GM10266 (cell line): ENCODE data around the gene ZNF772.
"Not testable (repeated sequence)": the region's sequence is repeated elsewhere in the genome, so short reads cannot be mapped to it uniquely, and the experiment has no call there.

Experiments
- DNase-seq: peaks from one replicate; pipeline ENCODE4 v3.0.0; 2012; ENCODE audit errors: extremely low spot score
- CTCF ChIP-seq: IDR thresholded peaks from 2 replicates; pipeline ENCODE4 v1.5.1; 2012; ENCODE audit warnings: mild to moderate bottlenecking, low read depth; ENCODE audit not compliant: control insufficient read depth, insufficient read depth; ENCODE audit errors: missing control alignments

Gene ZNF772

DNA sequence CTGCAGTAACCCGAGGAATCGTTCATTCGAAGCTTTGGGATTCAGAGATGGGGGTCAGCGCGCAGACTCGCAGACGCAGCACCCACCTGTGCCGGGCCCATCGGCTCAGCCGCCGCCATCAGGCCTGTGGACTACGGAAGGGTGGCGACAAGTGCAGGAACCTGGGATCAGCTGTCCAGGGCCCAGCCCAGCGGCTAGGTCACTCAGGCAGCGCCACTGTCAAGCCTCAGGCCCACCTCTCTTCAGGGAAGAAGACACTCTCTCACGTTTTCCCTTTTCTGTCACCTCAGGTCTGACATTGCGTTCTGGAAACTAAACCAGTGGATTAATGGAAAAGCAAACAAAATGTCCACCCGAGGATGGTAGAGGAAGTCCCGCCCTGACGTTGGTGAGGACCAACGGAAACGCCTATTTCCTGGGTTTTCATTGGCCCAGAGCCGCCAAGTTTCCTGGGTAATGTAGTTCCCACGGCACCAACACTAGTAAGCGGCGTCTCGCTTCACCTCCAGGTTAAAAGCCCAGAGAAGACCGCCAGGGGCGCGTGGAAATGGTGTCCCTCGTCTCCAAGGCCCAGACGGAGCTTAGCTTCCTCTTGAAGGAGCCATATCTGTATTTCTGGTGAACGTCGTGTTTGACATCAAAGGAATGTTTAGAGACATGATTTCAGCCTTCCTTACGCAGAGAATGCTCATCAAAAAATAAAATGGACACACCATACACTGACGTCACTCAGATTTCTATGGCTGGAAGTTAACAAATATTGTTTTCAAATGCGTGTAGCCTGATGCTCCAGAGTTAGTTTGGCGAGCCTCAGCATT lies at the start of gene ZNF772:
Gene ZNF772 (minus strand): TSS at position 376 of the 818 bp plus-strand sequence. CDS start 257 bp downstream, at position 119.
- peak; percentile 48 for TF ChIP-seq CTCF

GRCh38 chr19:57518021-57518420 lies 40.7 kb upstream of the ZNF772 start:
- not testable (repeated sequence) for DNase-seq

More for the DNA sequence above, at the start of gene ZNF772:
- DNase-seq: peak; percentile 91

- TF ChIP-seq CTCF: no peak
- no peak for DNase-seq
These were observed 37.9 kb upstream of the ZNF772 start for GRCh38 chr19:57515255-57515654.

DNA sequence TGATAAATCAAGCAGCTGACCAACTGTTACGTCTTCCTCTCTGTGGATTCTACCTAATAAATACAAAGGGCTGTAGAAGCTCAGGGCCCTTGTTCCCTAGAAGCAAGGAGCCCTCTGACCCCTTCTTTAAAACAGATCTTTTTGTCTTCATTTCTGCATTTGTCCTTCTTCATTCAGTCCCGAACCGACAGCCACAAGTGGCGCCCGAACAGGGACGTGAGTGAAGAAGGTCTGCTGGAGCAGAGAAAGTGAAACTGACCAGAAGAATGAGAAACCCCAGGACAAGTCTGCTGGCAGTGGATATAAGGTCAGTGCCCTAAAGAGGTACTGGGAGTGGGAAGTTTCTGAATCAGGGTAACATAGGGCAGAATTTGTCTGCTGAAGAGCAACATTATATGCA lies 35.5 kb upstream of the ZNF772 start:
- no peak for DNase-seq
- TF ChIP-seq CTCF: no peak

GRCh38 chr19:57511484-57511883 lies 34.1 kb upstream of the ZNF772 start:
- no peak for DNase-seq
- no peak for TF ChIP-seq CTCF

GRCh38 chr19:57506163-57506562 lies 28.8 kb upstream of the ZNF772 start:
- DNase-seq: no peak

GRCh38 chr19:57500400-57500799 lies 23.0 kb upstream of the ZNF772 start:
- not testable (repeated sequence) for DNase-seq

More at GRCh38 chr19:57506163-57506562, 28.8 kb upstream of the ZNF772 start:
- TF ChIP-seq CTCF: no peak

DNA sequence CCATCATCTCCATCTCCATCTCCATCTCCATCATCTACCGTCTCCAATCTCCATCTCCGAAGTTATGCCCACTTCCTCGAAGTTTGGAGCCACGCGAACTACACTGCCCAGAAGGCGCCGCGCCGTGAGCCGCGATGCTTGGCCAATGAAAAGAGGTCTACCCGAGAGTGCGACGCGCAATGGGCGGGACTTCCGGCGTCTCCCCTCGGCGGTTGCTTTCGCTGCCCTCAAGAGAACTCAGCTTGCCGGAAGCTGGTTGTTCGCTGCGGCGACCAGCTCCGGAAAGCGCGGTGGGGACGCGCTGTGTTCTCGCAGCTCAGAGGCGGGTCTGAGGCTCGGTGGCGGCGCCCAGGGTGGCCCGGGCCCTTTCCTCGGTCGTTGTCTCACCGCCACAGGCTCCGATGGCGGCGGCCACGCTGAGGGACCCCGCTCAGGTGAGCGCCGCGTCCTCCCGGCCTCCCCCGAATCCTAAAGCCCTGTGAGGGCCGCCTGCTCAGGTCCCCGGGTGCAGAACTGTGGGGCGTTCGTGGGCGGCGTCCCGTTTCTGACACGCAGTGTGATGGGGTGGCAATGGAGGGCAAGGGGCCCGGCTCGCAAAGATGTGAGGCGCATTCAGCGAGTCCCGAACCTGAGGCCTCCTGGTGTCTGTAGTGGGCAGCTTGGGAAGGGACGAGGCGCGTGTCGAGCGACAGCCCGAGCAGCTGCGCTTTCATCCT lies 22.5 kb upstream of the ZNF772 start, which contains the start of gene ZNF773:
Gene ZNF773 (plus strand): TSS at position 259 of the 716 bp plus-strand sequence. CDS start 143 bp downstream, at position 402.
- peak; percentile 92 for DNase-seq

DNA sequence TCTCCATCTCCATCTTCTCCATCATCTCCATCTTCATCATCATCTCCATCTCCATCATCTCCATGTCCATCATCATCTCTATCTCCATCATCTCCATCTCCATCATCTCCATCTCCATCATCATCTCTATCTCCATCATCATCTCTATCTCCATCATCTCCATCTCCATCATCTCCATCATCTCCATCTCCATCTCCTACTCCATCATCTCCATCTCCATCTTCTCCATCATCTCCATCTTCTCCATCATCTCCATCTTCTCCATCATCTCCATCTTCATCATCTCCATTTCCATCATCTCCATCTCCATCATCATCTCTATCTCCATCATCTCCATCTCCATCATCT lies 21.9 kb upstream of the ZNF772 start:
- not testable (repeated sequence) for DNase-seq

DNA sequence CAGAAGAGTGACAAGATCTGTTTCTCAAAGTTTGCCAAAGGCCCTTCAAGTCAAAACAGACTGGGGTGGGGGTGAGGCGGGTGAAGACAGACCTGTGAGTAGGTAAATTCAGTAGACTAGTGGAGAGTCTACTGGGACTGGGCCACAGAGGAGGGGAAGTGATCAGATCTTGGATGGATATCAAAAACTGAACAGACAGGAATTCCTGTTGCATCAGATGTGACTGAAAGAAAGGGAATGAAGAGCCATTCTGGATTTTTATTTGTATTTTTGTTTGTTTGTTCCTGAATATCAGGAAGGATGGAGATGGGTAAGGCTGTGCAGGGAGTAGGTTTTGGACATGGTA lies 10.9 kb upstream of the ZNF772 start:
- not testable (repeated sequence) for DNase-seq

- DNase-seq: peak; percentile 94
These were observed 10.3 kb upstream of the ZNF772 start, which contains the start of gene ZNF419 for GRCh38 chr19:57487477-57488298. ZNF419 (plus strand) TSS chr19:57487750; CDS start chr19:57487951, 201 bp downstream.
